ENCODE measurements around the gene ALDH6A1.

The ALDH6A1 gene

GRCh38 chr14:74049876-74050495 is 34.3 kb downstream of the ALDH6A1 start:
- DNase-seq (ENCODE audit: low read depth): no peak

GRCh38 chr14:74048281-74048680 is 36.0 kb downstream of the ALDH6A1 start:
- no peak for DNase-seq (ENCODE audit: low read depth)

GRCh38 chr14:74045522-74045921 is 38.7 kb downstream of the ALDH6A1 start:
- DNase-seq (ENCODE audit: low read depth): no peak

GRCh38 chr14:74042296-74042695 is 42.0 kb downstream of the ALDH6A1 start:
- DNase-seq (ENCODE audit: low read depth): no peak

GRCh38 chr14:74038020-74038859 is 46.0 kb downstream of the ALDH6A1 start:
- DNase-seq (ENCODE audit: low read depth): peak; percentile 28

GRCh38 chr14:74035556-74035955 is 48.7 kb downstream of the ALDH6A1 start:
- DNase-seq (ENCODE audit: low read depth): no peak

- DNase-seq (ENCODE audit: low read depth): no peak
Observed at GRCh38 chr14:74034572-74034971, 49.7 kb downstream of the ALDH6A1 start.

- no peak for DNase-seq (ENCODE audit: low read depth)
Observed at GRCh38 chr14:74029136-74029535, 55.1 kb downstream of the ALDH6A1 start.

- no peak for DNase-seq (ENCODE audit: low read depth)
Observed at GRCh38 chr14:74022346-74022745, 61.9 kb downstream of the ALDH6A1 start.

- peak; percentile 50 for DNase-seq (ENCODE audit: low read depth)
Observed at GRCh38 chr14:74019408-74020137, 64.7 kb downstream of the ALDH6A1 start.

GRCh38 chr14:74018586-74019407 is 65.5 kb downstream of the ALDH6A1 start, which contains the start of the genes BBOF1 and ENTPD5:
TSS of gene BBOF1 (plus strand) at chr14:74019349. CDS start at chr14:74019479, 130 bp downstream.
TSS of gene ENTPD5 (minus strand) at chr14:74019288. CDS start at chr14:73988102, 31,186 bp downstream.
- peak; percentile 73 for DNase-seq (ENCODE audit: low read depth)

- peak; percentile 58 for DNase-seq (ENCODE audit: low read depth)
Observed at GRCh38 chr14:74018174-74018585, 66.1 kb downstream of the ALDH6A1 start.

GRCh38 chr14:74015963-74016362 is 68.3 kb downstream of the ALDH6A1 start:
- DNase-seq (ENCODE audit: low read depth): no peak

GRCh38 chr14:74015176-74015575 is 69.1 kb downstream of the ALDH6A1 start:
- DNase-seq (ENCODE audit: low read depth): no peak

GRCh38 chr14:74014299-74014698 is 70.0 kb downstream of the ALDH6A1 start:
- DNase-seq (ENCODE audit: low read depth): no peak

- DNase-seq (ENCODE audit: low read depth): no peak
Observed at GRCh38 chr14:74008843-74009499, 75.3 kb downstream of the ALDH6A1 start.
